ENCODE data around the gene LRRD1. TPM values are rescaled to one million over a fixed set of nuclear protein-coding genes. Genes with fewer than 3 reads are reported as not detected.

The LRRD1 gene
- total RNA-seq, 1 donor from 2014 or later = 0.19 TPM

DNA sequence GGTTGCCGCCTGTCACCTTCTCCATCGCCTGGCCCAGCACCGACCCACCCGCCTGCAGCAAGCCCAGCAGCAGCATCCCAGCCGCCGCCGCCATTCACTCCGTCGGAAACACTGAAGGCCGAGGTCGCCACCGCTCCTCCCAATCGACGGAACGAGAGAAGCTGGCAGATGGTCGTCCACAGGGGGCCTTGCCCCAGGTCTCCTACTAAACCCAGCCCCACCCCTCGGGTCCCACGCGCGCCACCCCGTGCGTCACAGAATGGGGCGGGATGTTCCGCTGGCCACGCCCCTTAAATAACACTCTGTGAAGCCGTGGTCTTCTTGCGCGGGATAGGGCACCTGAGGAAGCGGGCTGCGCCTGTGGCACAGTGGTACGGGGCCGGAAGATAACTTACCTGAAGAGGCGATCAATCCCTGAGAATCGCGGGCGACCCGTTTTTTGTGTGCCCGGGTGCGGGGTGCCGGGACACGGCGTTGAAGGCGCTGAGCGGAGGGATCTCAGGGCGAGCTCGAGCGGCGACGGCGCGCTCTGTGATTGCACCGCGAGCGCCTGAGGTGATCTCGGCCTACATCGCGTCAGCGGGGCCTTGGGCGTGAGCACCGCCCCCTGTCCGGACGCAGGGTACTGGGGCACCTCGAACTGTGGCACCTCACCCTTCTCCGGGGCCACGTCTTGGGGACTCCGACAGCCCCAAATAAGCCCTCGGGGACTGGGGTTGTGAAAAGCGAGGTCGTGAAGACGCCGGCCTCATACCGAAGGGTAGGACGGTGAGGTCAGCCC, 44.5 kb downstream of the LRRD1 start, which contains the start of gene CYP51A1:
CYP51A1 (minus strand) TSS at position 207 of the 781 bp plus-strand sequence; CDS start at position 94, 113 bp downstream.
- H3K27ac Mint-ChIP-seq = peak within 1 kb of the TSS; percentile 100
- H3K9me3 Mint-ChIP-seq = no peaks in the 10 kb centered on the region
- TF ChIP-seq, protein P1, sequence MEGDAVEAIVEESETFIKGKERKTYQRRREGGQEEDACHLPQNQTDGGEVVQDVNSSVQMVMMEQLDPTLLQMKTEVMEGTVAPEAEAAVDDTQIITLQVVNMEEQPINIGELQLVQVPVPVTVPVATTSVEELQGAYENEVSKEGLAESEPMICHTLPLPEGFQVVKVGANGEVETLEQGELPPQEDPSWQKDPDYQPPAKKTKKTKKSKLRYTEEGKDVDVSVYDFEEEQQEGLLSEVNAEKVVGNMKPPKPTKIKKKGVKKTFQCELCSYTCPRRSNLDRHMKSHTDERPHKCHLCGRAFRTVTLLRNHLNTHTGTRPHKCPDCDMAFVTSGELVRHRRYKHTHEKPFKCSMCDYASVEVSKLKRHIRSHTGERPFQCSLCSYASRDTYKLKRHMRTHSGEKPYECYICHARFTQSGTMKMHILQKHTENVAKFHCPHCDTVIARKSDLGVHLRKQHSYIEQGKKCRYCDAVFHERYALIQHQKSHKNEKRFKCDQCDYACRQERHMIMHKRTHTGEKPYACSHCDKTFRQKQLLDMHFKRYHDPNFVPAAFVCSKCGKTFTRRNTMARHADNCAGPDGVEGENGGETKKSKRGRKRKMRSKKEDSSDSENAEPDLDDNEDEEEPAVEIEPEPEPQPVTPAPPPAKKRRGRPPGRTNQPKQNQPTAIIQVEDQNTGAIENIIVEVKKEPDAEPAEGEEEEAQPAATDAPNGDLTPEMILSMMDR (conservative IDR thresholded peaks at IDR 0.05) = peak; percentile 23
- H3K4me3 Mint-ChIP-seq = peak within 1 kb of the TSS; percentile 99
- peak; percentile 93 for DNase-seq (ENCODE audit: extremely low spot score, unreplicated experiment)
- H3K27me3 Mint-ChIP-seq = no peaks in the 10 kb centered on the region
- H3K4me1 Mint-ChIP-seq (ENCODE audit: unreplicated experiment) = peaks cover 35% of the 10 kb centered on the region
- peaks cover 14% of the 10 kb centered on the region for H3K36me3 Mint-ChIP-seq

DNA sequence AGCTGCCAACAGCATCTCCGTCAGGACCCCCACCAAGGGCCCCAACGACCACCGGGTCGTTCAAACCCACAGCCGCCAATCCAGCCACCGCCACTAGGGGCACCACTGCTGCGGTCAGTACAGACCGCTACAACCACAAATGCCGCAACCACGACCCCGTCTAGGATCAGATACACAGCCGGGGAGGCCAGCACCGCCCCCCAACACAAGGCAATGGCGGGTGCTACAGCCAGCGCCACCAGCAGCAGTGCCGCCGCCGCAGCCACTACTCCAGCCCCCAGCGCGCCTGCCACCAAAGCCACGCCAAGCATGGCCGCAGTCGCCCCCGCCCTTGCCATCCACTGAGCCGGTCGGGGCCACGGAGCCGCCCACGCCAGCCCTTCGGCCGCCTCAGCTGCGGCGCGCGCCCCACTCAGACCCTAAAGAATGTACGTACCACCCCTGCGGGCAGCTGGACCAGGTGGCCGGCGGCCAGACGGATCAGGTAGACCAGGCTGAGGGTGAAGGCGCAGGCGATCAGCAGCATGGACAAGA, 45.1 kb downstream of the LRRD1 start:
- TF ChIP-seq, protein P1 (conservative IDR thresholded peaks at IDR 0.05) = peak; percentile 96
- Mint-ChIP-seq H3K27ac (peak overlapping the region; percentile 100), H3K9me3 (no peaks in the 10 kb centered on the region), H3K4me1 (ENCODE audit: unreplicated experiment) (peaks cover 35% of the 10 kb centered on the region), H3K27me3 (no peaks in the 10 kb centered on the region), H3K4me3 (peak overlapping the region; percentile 99), H3K36me3 (peaks cover 14% of the 10 kb centered on the region)
- DNase-seq (ENCODE audit: extremely low spot score, unreplicated experiment) = peak; percentile 90

DNA sequence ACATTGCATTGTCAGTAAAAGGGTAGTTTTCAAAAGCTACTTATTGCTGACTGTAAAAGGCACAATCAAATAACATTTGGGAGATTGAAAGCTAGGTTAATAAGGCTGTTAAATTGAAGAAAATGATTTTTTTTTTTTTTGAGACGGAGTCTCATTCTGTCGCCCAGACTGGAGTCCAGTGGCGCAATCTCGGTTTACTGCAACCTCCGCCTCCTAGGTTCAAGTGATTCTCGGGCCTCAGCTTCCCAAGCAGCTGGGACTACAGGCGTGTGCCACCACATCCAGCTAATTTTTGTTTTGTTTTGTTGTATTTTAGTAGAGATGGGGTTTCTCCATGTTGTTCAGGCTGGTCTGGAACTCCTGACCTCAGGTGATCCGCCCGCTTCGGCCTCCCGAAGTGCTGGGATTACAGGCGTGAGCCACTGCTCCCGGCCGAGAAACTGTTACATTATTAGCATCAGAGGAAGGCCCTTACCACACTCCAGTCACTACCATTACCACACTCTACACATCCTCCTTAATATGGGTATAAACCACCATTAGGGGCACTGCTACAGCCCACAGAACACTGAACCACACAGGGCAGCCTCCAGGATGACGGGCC, 45.7 kb downstream of the LRRD1 start:
- Mint-ChIP-seq H3K4me3 (peak overlapping the region; percentile 99), H3K27me3 (no peaks in the 10 kb centered on the region), H3K27ac (peak overlapping the region; percentile 100), H3K36me3 (peaks cover 14% of the 10 kb centered on the region), H3K9me3 (no peaks in the 10 kb centered on the region), H3K4me1 (ENCODE audit: unreplicated experiment) (peaks cover 35% of the 10 kb centered on the region)
- DNase-seq (ENCODE audit: extremely low spot score, unreplicated experiment) = no peak
- TF ChIP-seq, protein P1 (conservative IDR thresholded peaks at IDR 0.05) = no peak

DNA sequence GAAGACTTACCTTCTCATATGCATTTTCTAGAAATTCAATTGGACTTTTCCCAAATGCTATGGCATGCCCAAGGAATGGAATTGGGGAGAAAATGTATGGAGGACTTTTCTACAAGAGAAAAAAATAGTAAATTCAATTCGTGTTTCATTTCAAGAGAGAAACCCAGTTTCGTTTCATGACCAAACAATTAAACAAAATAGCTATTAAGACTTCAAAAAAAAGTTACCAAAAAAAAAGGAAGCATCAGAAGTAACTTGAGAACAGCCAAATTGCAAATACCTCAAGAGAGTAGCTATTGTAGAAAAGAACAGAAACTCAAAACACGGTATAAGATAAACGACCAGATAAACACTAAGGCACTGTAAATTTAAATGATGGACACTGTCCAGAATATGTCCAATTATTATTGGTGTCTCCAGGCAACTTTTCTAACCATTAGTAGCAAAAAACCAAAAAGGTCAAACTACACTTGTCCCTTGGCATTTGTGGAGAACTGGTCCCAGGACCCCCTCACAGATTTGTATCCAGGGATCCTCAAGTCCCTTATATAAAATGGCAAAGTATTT, 47.1 kb downstream of the LRRD1 start:
- Mint-ChIP-seq H3K4me1 (ENCODE audit: unreplicated experiment) (peaks cover 30% of the 10 kb centered on the region), H3K27ac (no peak overlapping the region), H3K27me3 (no peaks in the 10 kb centered on the region), H3K4me3 (peak overlapping the region; percentile 72), H3K36me3 (peaks cover 19% of the 10 kb centered on the region), H3K9me3 (no peaks in the 10 kb centered on the region)
- no peak for DNase-seq (ENCODE audit: extremely low spot score, unreplicated experiment)
- TF ChIP-seq, protein P1 (conservative IDR thresholded peaks at IDR 0.05) = no peak

DNA sequence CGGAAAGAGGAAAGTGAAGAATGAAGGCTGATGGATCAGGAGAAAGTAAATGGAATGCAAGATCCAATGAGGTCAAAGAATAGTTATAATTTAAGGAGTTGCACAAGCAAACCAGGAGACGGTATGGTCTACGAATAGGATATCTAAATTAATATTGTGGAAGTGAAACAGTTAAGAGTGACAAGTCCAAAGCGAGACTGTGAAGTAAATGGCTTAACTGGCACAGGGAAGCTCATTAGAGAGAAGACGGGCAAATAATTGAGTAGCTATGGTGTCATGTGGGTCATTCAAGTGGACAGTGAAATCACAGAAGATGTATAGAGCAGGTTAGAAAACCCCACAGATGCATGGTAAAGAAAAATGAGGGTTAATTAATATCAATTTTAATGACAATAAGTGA, 47.8 kb downstream of the LRRD1 start:
- H3K4me3 Mint-ChIP-seq = peak overlapping the region; percentile 26
- no peaks in the 10 kb centered on the region for H3K9me3 Mint-ChIP-seq
- peaks cover 24% of the 10 kb centered on the region for H3K36me3 Mint-ChIP-seq
- H3K4me1 Mint-ChIP-seq (ENCODE audit: unreplicated experiment) = peaks cover 30% of the 10 kb centered on the region
- DNase-seq (ENCODE audit: extremely low spot score, unreplicated experiment) = no peak
- H3K27me3 Mint-ChIP-seq = no peaks in the 10 kb centered on the region
- TF ChIP-seq, protein P1 (conservative IDR thresholded peaks at IDR 0.05) = no peak
- no peak overlapping the region for H3K27ac Mint-ChIP-seq

All from type B pancreatic cell (in vitro differentiated cells).